Measurements from ENCODE around the gene TFDP2.
"Not testable (repeated sequence)": the region's sequence is repeated elsewhere in the genome, so short reads cannot be mapped to it uniquely, and the experiment has no call there.

Gene TFDP2

GRCh38 chr3:142112601-142113000 lies 36.7 kb downstream of the TFDP2 start:
- no peak for DNase-seq (ENCODE audit: low read depth)
- TF ChIP-seq CTCF (conservative IDR thresholded peaks at IDR 0.05; ENCODE audit: low read depth, low read length) = no peak
- H3K4me3 ChIP-seq (ENCODE audit: low read depth, low read length) = no peak overlapping the region

GRCh38 chr3:142106548-142106947 lies 42.8 kb downstream of the TFDP2 start:
- TF ChIP-seq CTCF (conservative IDR thresholded peaks at IDR 0.05; ENCODE audit: low read depth, low read length) = no peak

GRCh38 chr3:142105991-142106390 lies 43.4 kb downstream of the TFDP2 start:
- no peak overlapping the region for H3K4me3 ChIP-seq (ENCODE audit: low read depth, low read length)
- no peak for TF ChIP-seq CTCF (conservative IDR thresholded peaks at IDR 0.05; ENCODE audit: low read depth, low read length)
- no peak for DNase-seq (ENCODE audit: low read depth)

More at GRCh38 chr3:142106548-142106947, 42.8 kb downstream of the TFDP2 start:
- no peak for DNase-seq (ENCODE audit: low read depth)
- H3K4me3 ChIP-seq (ENCODE audit: low read depth, low read length) = no peak overlapping the region

- no peak overlapping the region for H3K4me3 ChIP-seq (ENCODE audit: low read depth, low read length)
- DNase-seq (ENCODE audit: low read depth) = no peak
- TF ChIP-seq CTCF (conservative IDR thresholded peaks at IDR 0.05; ENCODE audit: low read depth, low read length) = no peak
These were observed 44.6 kb downstream of the TFDP2 start for GRCh38 chr3:142104763-142105162.

GRCh38 chr3:142098964-142099363 lies 50.4 kb downstream of the TFDP2 start:
- H3K4me3 ChIP-seq (ENCODE audit: low read depth, low read length) = no peak overlapping the region
- TF ChIP-seq CTCF (conservative IDR thresholded peaks at IDR 0.05; ENCODE audit: low read depth, low read length) = no peak
- no peak for DNase-seq (ENCODE audit: low read depth)

- no peak for DNase-seq (ENCODE audit: low read depth)
- no peak overlapping the region for H3K4me3 ChIP-seq (ENCODE audit: low read depth, low read length)
- no peak for TF ChIP-seq CTCF (conservative IDR thresholded peaks at IDR 0.05; ENCODE audit: low read depth, low read length)
These were observed 52.1 kb downstream of the TFDP2 start for GRCh38 chr3:142097099-142097843.

GRCh38 chr3:142095841-142096240 lies 53.5 kb downstream of the TFDP2 start:
- no peak for DNase-seq (ENCODE audit: low read depth)
- TF ChIP-seq CTCF (conservative IDR thresholded peaks at IDR 0.05; ENCODE audit: low read depth, low read length) = no peak
- H3K4me3 ChIP-seq (ENCODE audit: low read depth, low read length) = no peak overlapping the region

GRCh38 chr3:142088925-142089324 lies 60.4 kb downstream of the TFDP2 start:
- not testable (repeated sequence) for H3K4me3 ChIP-seq (ENCODE audit: low read depth, low read length); DNase-seq (ENCODE audit: low read depth)
